GM21576 (cell line): Measurements from ENCODE around the gene ADAM22.

Experiments used
- ATAC-seq: cut with Tn5 transposase; IDR thresholded peaks from one replicate; pipeline ENCODE4 v1.9.1; 2021; ENCODE audit warnings: mild to moderate bottlenecking, moderate library complexity; ENCODE audit not compliant: unreplicated experiment

The ADAM22 gene

GRCh38 chr7:88037050-88037449 lies 103.0 kb downstream of the ADAM22 start:
- no peak for ATAC-seq

GRCh38 chr7:88040694-88041093 lies 106.6 kb downstream of the ADAM22 start:
- ATAC-seq: no peak

GRCh38 chr7:88041583-88041982 lies 107.5 kb downstream of the ADAM22 start:
- no peak for ATAC-seq

- no peak for ATAC-seq
These were observed 108.1 kb downstream of the ADAM22 start for GRCh38 chr7:88042157-88042556.

- ATAC-seq: no peak
These were observed 108.8 kb downstream of the ADAM22 start for GRCh38 chr7:88042803-88043202.

- ATAC-seq: no peak
These were observed 110.0 kb downstream of the ADAM22 start for GRCh38 chr7:88044069-88044468.

GRCh38 chr7:88046839-88047573 lies 113.0 kb downstream of the ADAM22 start:
- no peak for ATAC-seq

GRCh38 chr7:88057655-88058054 lies 123.6 kb downstream of the ADAM22 start:
- ATAC-seq: no peak

- no peak for ATAC-seq
These were observed 128.2 kb downstream of the ADAM22 start for GRCh38 chr7:88062238-88062637.

- ATAC-seq: no peak
These were observed 135.0 kb downstream of the ADAM22 start for GRCh38 chr7:88069093-88069492.

- ATAC-seq: peak; percentile 88
These were observed 138.1 kb downstream of the ADAM22 start for GRCh38 chr7:88071994-88072714.

GRCh38 chr7:88072715-88073055 lies 138.6 kb downstream of the ADAM22 start:
- peak; percentile 37 for ATAC-seq

GRCh38 chr7:88073626-88074025 lies 139.6 kb downstream of the ADAM22 start:
- no peak for ATAC-seq

GRCh38 chr7:88075216-88075615 lies 141.2 kb downstream of the ADAM22 start:
- no peak for ATAC-seq

GRCh38 chr7:88083883-88084282 lies 149.8 kb downstream of the ADAM22 start:
- ATAC-seq: no peak

- ATAC-seq: no peak
These were observed 155.5 kb downstream of the ADAM22 start for GRCh38 chr7:88089561-88089960.

GRCh38 chr7:88090240-88090639 lies 156.2 kb downstream of the ADAM22 start:
- no peak for ATAC-seq

- no peak for ATAC-seq
These were observed 156.6 kb downstream of the ADAM22 start for GRCh38 chr7:88090671-88091070.

- no peak for ATAC-seq
These were observed 158.1 kb downstream of the ADAM22 start for GRCh38 chr7:88091988-88092675.

GRCh38 chr7:88092676-88092999 lies 158.6 kb downstream of the ADAM22 start:
- ATAC-seq: no peak

GRCh38 chr7:88101769-88102168 lies 167.7 kb downstream of the ADAM22 start:
- no peak for ATAC-seq

- ATAC-seq: no peak
These were observed 168.6 kb downstream of the ADAM22 start for GRCh38 chr7:88102675-88103074.
